CMK (cell line): ENCODE data around the gene SPDYE2B.
"Not testable (repeated sequence)": the region's sequence is repeated elsewhere in the genome, so short reads cannot be mapped to it uniquely, and the experiment has no call there.

Experiments
- DNase-seq: peaks from one replicate; pipeline ENCODE4 v3.0.0-alpha.2; 2010; ENCODE audit warnings: low read depth

The SPDYE2B gene

DNA sequence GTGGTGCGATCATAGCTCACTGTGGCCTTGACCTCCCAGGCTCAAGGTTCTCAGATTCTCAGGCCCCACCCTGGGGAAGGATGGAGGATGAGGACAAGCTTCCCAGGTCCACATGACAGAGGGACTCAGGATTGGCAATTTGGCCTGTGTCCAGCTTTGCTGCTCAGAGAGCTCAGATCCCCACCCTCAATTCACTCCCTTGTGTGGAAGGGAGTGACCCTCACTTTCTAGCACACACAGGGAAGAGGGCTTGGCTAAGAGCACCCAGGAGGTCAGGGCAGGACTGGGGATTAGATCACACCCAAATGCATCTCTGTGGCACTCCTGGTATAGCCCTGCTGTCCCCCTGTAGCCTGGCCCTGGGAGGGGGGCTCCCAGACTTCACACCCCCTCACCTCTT lies 6.7 kb upstream of the SPDYE2B start:
- not testable (repeated sequence) for DNase-seq

GRCh38 chr7:102647813-102648212 lies 2.3 kb upstream of the SPDYE2B start:
- DNase-seq = not testable (repeated sequence)

GRCh38 chr7:102664765-102665164 lies 14.6 kb downstream of the SPDYE2B start:
- not testable (repeated sequence) for DNase-seq

DNA sequence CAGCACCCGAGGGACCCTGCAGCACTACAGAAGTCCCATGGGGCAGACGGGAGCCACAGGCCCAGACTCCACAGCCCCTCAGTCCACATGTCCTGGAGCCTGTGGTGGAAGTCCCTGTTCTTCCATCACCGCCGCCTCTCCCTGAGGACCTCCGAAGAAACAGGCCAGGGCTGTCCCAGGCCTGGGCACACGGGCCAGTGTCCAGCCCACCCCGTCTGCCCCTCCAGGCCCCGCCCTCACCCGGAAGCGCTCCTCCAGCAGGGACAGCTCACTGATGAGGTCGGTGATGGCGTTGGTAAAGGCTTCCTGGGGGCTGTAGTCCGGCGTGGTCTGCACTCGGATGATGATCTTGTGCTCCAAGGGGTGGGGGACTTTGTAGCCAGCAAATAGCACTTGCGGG lies 16.7 kb downstream of the SPDYE2B start:
- DNase-seq = not testable (repeated sequence)

DNA sequence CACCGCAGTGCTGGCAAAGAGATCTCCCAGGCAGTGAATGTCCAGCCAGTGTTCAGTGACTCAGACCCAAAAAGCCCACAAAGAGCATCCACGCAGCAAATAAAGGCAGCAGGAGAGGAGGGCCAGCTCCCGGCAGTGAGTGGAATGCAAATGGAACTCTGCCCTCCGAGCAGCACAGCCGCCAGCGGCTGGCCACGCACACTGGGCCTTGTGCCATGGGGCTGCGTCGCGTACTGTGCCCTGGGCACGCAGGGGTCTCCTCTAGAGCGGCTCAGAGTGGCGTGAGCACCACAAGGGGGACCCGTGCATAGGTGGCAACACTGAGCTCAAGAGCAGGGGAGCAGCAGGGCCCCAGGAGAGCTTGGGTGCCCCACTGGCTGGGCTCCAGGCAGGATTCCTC lies 17.4 kb downstream of the SPDYE2B start:
- not testable (repeated sequence) for DNase-seq

- not testable (repeated sequence) for DNase-seq
Observed at GRCh38 chr7:102671166-102671955, 21.2 kb downstream of the SPDYE2B start, which contains the start of gene POLR2J2. TSS of gene POLR2J2 (minus strand) at chr7:102671663. CDS start at chr7:102671601, 62 bp downstream.

- not testable (repeated sequence) for DNase-seq
Observed at GRCh38 chr7:102671956-102672307, 21.8 kb downstream of the SPDYE2B start.

DNA sequence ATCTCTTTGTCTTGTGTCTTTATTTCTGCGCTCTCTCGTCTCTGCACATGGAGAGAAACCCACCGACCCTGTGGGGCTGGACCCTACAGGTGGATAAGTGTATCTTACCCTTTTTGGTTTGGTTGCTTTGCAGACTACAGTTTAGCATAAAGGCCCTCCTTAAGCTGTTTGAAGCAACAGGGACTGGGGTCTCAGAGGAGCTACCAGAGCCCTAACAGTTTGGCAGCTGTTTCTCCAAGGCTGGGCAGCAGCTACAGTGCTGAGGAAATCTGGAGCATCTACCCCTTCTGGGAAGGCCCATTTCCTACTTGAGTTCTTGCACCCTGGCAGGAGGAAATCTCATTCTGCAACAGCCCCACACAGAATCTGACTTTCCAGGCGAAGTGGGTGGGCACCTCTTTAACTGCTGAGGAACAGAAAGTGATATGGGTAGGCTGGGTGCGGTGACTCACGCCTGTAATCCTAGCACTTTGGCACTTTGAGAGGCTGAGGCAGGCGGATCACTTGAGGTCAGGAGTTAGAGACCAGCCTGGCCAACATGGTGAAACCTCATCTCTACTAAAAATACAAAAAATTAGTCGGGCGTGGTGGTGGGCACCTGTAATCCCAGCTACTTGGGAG lies 23.4 kb downstream of the SPDYE2B start:
- not testable (repeated sequence) for DNase-seq

GRCh38 chr7:102675545-102675944 lies 25.4 kb downstream of the SPDYE2B start:
- not testable (repeated sequence) for DNase-seq

DNA sequence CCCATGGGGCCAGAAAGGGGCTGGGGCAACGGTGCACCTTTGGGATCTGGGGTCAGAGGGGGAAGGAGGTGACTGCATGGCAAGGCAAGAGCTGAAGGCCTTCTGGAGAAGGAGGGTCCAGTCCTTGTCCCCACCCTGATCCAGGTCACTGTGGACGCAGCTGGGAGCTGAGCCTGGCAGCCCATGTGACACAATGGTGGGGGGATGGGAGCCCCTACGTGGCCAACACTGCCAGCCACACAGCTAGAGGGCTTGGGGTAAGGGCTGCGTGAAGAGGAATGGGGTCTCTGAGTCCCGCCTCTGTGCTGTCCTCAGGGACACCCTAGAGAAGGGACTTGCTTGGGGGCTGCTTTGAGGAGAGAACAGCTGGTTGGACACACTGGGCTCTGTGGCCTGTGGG lies 30.7 kb downstream of the SPDYE2B start:
- DNase-seq = not testable (repeated sequence)

DNA sequence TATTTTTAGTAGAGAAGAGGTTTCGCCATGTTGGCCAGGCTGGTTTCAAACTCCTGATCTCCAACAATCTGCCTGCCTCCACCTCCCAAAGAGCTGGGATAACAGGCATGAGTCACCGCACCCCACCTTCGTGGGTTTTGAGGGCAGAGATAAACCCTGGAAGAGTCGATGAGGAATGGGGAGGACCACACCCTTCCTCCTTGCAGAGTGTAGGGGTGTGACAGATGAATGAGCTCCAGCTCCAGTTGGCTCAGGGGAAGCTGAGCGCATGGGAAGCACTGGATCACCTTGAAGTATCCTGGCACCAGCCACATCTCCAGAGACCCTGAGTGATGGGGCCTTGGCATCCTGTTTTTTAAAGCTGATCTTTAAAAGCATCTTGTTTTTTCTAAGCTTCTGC lies 32.4 kb downstream of the SPDYE2B start:
- DNase-seq = not testable (repeated sequence)

DNA sequence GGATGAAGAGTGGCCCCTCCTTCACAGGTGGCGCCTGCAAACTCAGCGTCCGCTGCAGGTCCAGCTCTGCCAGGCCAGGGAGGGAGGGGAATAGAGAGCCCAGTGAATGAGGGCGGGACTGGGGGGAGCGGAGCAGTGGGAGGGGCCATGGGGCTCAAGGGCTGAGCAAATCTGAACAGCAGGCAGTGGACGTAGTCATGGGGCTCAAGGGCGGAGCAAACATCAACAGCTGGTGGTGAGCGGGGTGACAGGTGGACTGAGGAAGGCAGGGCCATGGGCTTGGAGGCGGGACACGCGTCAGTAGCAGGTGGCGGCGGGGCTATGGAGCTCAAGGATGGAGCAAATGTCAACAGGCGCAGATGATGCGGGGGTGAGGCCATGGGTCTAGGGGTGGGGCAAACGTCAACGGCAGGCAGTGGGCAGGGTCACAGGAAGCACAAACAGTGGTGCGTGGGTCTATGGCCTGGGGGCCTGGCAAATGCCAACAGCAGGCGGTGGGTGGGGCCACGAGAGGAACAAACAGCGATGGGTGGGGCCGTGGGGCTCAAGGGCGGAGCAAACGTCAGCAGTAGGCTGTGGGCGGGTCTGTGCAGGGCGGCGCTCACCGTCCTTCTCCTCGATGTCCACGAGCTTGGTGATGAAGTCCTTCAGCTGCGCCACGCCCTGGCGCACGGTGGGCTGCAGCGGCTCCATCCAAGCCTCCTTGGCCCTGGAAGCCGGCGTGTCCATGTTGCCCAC lies 38.3 kb downstream of the SPDYE2B start:
- DNase-seq = not testable (repeated sequence)

GRCh38 chr7:102689436-102690282 lies 39.5 kb downstream of the SPDYE2B start:
- DNase-seq = not testable (repeated sequence)

GRCh38 chr7:102690602-102691001 lies 40.5 kb downstream of the SPDYE2B start:
- DNase-seq = not testable (repeated sequence)

DNA sequence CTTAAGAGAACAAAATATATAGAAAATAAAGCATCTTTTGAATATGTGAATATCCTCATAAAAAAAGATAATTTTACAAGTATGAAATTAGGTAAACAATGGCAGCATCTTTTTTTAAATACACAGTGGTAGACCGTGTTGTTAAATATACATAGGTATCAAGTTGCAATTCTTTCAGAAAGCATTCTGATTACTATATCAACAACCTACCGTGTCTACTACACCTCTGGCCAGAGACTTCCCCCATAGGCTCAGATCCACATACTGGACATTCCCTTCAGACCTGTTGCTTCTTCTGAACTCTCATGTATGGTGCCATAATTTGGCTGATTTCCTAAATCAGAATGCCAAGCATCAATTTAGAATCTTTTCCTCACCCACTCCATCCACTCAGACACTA lies 43.9 kb downstream of the SPDYE2B start:
- DNase-seq = not testable (repeated sequence)

- DNase-seq = not testable (repeated sequence)
Observed at GRCh38 chr7:102695033-102695552, 45.0 kb downstream of the SPDYE2B start.

DNA sequence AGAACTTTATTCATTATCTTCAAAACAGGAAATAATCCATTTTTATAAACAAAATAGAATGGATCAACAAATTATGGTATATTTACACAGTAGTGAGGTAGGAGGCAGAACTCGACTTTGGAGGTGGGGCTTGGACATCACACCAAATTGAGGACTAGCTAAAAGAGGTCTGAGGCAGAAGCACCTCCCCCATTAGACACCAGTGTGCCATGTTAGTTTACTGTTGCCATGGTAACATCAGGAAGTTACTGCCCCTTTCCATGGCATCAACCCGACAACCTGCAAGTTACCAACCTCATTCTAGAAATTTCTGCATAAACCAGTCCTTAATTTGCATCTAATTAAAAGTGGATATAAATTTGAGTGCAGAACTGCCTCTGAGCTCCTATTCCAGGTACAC lies 45.9 kb downstream of the SPDYE2B start:
- not testable (repeated sequence) for DNase-seq

- DNase-seq = not testable (repeated sequence)
Observed at GRCh38 chr7:102697642-102698512, 47.8 kb downstream of the SPDYE2B start.

DNA sequence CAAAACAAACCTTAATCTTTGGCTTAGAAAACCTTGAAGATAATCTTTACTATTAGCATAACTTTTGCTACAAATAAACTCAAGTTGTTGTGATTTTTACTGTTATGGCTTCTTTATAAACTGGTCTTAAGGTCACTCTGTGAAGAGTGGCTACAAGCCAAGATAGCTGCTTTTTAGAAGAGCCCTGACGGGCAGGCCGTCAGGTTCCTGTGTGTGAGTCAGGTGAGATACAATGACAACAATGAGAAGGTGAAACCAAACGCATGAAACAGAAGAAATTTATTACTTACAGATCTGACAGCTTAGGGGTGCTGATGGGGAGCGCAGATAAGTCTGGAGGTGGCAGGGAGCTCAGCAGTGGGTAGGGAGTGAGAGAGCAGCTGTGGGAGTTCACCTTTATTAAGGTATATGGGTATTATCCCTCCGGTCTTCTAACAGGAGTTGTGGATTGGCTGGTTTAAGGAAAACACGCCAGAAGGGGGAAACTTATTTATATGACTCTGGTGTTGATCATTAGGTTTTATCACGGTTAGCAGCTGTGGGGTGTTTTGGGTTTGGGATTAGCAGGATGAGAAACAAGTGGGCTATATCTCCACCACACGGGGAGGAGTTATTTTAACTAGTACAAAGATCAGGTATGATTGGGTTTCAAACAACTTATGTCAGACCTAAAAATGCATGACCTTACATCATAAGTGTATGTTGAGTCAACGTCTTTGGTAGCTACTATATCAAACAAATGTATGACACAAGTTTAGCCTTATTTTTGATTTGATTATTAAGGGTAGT lies 49.0 kb downstream of the SPDYE2B start:
- not testable (repeated sequence) for DNase-seq
